ENCODE results near the gene COL4A2. TPM values are rescaled to one million over a fixed set of nuclear protein-coding genes. Genes with fewer than 3 reads are reported as not detected.

COL4A2 gene
- total and polyA plus RNA-seq, 12 donors, result 70.9 to 1,589 (median 171) TPM

DNA sequence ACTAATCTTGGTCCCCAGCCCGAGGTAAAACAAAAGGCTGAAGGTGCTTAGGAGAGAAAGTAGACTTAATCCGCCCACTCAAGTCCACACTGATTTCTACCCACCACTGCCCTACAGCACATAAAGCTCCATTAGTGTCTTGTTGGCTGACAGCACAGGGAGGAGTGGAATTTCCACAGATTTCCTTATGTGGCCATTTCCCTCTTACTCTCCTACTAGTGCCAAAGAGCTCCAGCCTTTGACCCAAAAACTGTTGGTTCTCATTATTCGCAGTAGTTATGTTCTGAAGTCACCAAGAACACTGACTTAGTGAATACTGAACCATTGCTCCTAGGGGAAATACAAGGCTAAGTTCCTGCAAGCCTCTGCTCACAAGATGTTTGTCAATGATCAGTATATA, 193.3 kb downstream of the COL4A2 start:
- DNase-seq, result no peak
- peaks cover 0 to 9% of the 10 kb centered on the region in 2 donors for H3K36me3 ChIP-seq (replicated peaks in 1 of 2)
- peaks cover 7 to 8% of the 10 kb centered on the region in 2 donors for H3K4me1 ChIP-seq (replicated peaks in 1 of 2)
- 91 to 96% (median 94%) methylated on average over 3 of the region's 3 CpGs for WGBS, 4 donors
- no peaks in the 10 kb centered on the region for H3K9me3 ChIP-seq (replicated peaks in 1 of 3)
- no peak for TF ChIP-seq POLR2A (IDR thresholded peaks at IDR 0.05)
- no peak for TF ChIP-seq CTCF (IDR thresholded peaks at IDR 0.05)
- no peaks in the 10 kb centered on the region for H3K27me3 ChIP-seq
- H3K27ac ChIP-seq, result peak overlapping the region in 1 of 5 donors; percentile 4
- no peak overlapping the region for H3K4me3 ChIP-seq
- intact Hi-C loops (cut with DNase I), result loop anchor here in 1 of 2 donors (5.0 kb wide), 1 partner anchor 67 kb away; no protein-coding TSS in a partner anchor

GRCh38 chr13:110501188-110501587, 194.1 kb downstream of the COL4A2 start:
- Histone ChIP-seq H3K4me1 (replicated peaks in 1 of 2) (peaks cover 7 to 8% of the 10 kb centered on the region in 2 donors), H3K27ac (no peak overlapping the region), H3K27me3 (no peaks in the 10 kb centered on the region), H3K36me3 (replicated peaks in 1 of 2) (peaks cover 0 to 9% of the 10 kb centered on the region in 2 donors), H3K4me3 (no peak overlapping the region), H3K9me3 (replicated peaks in 1 of 3) (no peaks in the 10 kb centered on the region)
- no peak for TF ChIP-seq CTCF (IDR thresholded peaks at IDR 0.05)
- no peak for TF ChIP-seq POLR2A (IDR thresholded peaks at IDR 0.05)
- no peak for DNase-seq
- intact Hi-C loops (cut with DNase I), result loop anchor here in 1 of 2 donors (5.0 kb wide), 1 partner anchor 66 kb away; no protein-coding TSS in a partner anchor
- WGBS, 4 donors, result 92 to 99% (median 95%) methylated on average over 5 to 9 of the region's 9 CpGs

DNA sequence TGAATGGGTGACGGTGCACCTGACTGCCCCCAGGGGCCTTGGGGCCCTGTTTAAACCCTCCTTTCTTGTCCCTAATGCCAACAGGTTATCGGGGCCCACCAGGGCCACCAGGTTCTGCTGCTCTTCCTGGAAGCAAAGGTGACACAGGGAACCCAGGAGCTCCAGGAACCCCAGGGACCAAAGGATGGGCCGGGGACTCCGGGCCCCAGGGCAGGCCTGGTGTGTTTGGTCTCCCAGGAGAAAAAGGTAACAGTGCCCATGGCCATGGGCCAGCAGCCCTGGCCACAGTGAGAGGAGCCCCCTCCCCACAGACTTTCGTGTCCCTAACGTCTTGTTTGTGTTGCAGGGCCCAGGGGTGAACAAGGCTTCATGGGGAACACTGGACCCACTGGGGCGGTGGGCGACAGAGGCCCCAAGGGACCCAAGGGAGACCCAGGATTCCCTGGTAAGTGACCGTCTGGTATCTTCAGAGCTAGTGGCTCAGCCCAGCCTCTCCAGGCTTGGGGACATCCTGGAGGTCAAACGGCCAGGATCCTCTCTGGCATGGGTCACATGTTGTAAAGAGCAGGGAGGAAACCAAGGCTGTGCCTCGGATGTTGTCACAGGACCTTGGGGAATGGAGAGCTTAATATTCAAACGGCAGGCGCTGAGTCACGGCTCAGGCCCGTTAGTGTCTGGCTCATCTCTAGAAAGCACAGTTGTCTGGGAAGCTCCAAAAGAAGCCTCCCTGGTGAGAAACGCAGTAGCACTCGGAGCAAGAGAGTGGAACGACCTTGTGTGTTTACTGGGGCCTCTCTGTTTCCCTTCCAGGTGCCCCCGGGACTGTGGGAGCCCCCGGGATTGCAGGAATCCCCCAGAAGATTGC, 196.2 kb downstream of the COL4A2 start:
- no peaks in the 10 kb centered on the region for H3K9me3 ChIP-seq (replicated peaks in 1 of 3)
- intact Hi-C loops (cut with DNase I), result loop anchor here in 1 of 2 donors (5.0 kb wide), 1 partner anchor 64 kb away; no protein-coding TSS in a partner anchor
- no peaks in the 10 kb centered on the region for H3K27me3 ChIP-seq
- peak overlapping the region in 4 of 5 donors; percentile 74 to 84 (median 81) for H3K27ac ChIP-seq
- H3K36me3 ChIP-seq (replicated peaks in 1 of 2), result peaks cover 0 to 12% of the 10 kb centered on the region in 2 donors
- DNase-seq, result peak; percentile 85 to 96 (median 94)
- 43 to 65% (median 55%) methylated on average over 12 to 20 of the region's 20 CpGs for WGBS, 4 donors
- H3K4me1 ChIP-seq (replicated peaks in 1 of 2), result peaks cover 18 to 23% of the 10 kb centered on the region in 2 donors
- peak in 1 of 2 donors; percentile 76 for TF ChIP-seq POLR2A (IDR thresholded peaks at IDR 0.05)
- no peak for TF ChIP-seq CTCF (IDR thresholded peaks at IDR 0.05)
- H3K4me3 ChIP-seq, result peak overlapping the region in 1 of 4 donors; percentile 18

GRCh38 chr13:110503979-110504499, 197.0 kb downstream of the COL4A2 start:
- Histone ChIP-seq H3K27ac (peak overlapping the region in 4 of 5 donors; percentile 74 to 84 (median 81)), H3K27me3 (no peaks in the 10 kb centered on the region), H3K4me1 (replicated peaks in 1 of 2) (peaks cover 18 to 23% of the 10 kb centered on the region in 2 donors), H3K9me3 (replicated peaks in 1 of 3) (no peaks in the 10 kb centered on the region), H3K36me3 (replicated peaks in 1 of 2) (peaks cover 0 to 15% of the 10 kb centered on the region in 2 donors), H3K4me3 (peak overlapping the region in 1 of 4 donors; percentile 18)
- WGBS, 4 donors, result 65 to 86% (median 69%) methylated on average over 9 to 18 of the region's 18 CpGs
- intact Hi-C loops (cut with DNase I), result loop anchor here in 1 of 2 donors (5.0 kb wide), 1 partner anchor 63 kb away; no protein-coding TSS in a partner anchor
- DNase-seq, result peak in 2 of 7 donors; percentile 49 to 63
- no peak for TF ChIP-seq POLR2A (IDR thresholded peaks at IDR 0.05)
- no peak for TF ChIP-seq CTCF (IDR thresholded peaks at IDR 0.05)
